Fibroblast of skin of scalp (primary cell): ENCODE data around the gene MSMB.

Experiments
- DNase-seq: peaks from one replicate; pipeline ENCODE4 v3.0.0-alpha.2; 2013

The MSMB gene

GRCh38 chr10:46031648-46032532 is 14.2 kb downstream of the MSMB start:
- DNase-seq: no peak

GRCh38 chr10:46030091-46030937 is 15.8 kb downstream of the MSMB start, which contains the start of gene NCOA4:
Gene NCOA4 (minus strand): TSS chr10:46030623. CDS start chr10:46016680, 13,943 bp downstream.
- DNase-seq: peak; percentile 99

DNA sequence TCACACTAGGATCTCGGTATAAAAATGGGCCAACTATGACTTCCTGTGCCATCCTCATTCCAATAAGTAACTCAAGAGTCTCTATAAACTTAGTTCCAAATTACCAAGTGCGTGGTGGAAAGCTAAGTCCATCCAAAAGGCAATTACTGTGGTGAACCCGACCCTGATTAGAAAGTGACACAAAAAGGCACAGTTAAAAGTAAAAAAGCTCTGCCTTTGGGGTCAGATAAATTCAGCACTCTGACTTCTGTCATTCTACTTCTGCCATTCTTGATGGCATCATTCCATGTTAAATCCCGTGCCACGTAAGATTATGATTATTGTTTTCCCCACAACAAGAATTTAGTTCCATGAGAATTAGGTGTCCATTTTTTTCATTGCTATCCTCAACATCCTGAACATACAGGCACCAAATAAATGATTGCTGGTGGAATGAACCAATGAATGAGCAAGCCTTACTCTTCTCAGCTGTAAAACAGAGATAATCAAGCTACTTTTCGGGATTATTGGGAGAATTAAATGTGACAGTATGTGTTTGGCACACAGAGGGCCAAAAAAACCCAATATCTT is 16.5 kb downstream of the MSMB start:
- DNase-seq: no peak

- peak; percentile 63 for DNase-seq
These were observed 17.2 kb downstream of the MSMB start for GRCh38 chr10:46028584-46029460.

- no peak for DNase-seq
These were observed 20.0 kb downstream of the MSMB start for GRCh38 chr10:46026106-46026505.

DNA sequence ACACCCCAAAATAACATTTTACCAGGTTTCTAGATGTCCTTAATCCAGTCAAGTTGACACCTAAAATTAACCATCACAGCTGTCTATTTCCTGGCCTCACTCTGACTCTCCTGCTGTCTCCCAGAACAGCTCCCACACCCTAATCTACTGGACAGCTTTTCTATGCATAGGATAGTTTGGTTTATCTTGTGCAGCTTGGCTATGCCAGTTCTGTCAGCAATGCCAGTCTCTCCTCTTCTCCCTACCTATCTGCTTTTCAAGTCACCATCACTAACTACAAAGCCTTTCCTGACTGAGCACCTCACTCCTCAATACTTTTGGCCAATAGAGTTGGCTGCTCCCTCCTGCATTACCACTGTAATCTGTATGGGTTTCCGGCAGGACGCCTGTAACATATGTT is 20.7 kb downstream of the MSMB start:
- DNase-seq: no peak

DNA sequence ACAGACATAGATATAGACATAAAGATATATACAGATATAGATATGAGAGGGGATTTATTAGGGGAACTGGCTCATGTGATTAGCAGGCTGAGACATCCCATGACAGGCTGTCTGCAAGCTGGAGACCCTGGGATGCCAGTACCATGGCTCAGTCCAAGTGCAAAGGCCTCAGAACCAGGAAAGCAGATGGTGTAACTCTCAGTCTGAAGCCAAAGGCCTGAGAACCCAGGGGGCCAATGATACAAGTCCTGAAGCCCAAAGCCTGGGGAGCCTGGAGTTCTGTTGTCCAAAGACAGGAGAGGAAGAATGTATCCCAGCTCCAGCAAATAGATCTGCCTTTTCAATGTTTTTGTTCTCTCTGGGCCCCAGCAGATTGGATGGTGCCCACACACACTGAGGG is 21.1 kb downstream of the MSMB start:
- DNase-seq: no peak

DNA sequence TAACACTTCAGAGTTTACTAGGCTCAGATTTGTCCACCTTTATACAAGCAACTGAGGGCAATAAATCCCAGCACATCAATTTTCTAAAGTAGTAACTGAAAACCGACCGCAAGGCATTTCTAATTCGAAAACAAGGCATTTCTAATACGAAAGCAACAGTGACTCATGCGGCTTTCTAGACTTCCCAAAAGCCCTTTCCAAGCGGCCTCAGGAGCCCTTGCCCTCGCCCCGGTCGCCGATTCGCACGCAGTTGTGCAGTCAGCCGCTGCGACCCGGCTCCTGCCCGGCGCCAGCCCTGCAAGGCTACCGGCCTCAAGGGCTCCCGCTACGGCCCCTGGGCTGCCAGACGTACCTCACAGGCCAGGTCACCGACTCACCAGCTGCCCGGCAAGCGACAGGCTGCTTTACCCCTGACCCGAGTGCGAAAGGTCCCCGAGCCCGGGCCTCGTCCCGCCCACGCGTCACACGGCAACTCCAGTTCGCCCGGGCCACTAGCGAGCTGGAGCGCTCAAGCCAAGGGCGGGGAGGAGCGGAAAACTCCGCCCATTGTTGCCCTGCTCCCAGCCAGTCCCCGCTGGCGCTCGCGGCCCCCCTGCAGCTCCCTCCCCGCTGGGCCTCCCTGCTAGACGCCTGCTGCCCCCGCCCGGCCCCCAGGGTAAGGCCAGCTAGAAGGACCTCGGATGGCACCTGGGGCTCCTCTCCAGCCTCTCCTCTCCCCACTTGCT is 22.9 kb downstream of the MSMB start:
- peak; percentile 85 for DNase-seq

DNA sequence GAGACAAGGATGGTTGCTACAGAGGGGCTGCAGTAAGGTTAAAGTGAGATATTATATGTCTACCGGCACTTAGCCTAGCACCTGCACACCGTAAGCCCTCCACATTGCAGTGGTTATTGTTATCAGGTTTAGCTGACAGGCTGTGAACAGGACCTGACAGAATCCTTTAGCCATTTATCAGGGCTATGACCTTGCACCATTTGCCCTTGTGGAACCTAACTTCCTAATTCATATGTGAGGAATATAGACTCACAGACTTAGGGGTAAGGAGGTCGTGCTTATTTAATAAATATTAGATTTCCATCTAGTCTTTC is 25.8 kb downstream of the MSMB start:
- DNase-seq: no peak

DNA sequence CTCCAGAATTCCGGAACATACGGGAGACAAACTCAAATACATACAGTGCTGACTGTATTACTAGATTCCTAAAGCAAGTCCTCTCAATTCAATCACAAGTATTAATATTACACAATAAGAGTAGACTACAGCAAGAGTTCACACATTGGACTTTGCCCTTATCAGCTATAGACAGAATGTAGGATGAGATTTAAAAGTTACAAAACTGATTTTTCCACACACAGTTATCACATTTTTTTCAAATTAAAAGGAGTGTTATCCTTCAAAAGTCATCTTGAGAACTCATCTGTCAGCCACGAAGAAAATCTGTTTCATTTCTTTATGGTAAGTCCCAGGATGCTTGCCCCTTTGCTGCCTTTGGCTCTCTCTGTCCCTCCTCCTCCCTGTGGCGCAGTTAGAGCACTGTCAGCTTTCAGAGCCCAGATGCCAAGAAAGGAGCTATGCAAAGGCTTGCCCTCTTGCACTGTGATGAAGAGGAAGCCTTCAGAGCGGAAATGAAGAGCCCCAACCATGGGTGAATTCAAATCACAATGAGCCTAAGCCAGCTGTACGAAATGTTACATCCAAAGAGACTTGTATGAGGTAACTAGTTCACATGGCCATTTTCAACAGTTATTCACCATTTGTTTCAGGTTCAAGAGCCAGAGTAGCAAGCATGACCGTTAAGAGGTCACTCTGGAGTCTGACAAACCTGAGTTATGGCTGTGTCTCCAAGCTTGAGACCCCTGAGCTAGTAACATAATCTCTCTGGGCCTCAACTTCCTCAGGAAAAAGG is 26.3 kb downstream of the MSMB start:
- DNase-seq: no peak

GRCh38 chr10:46019177-46019528 is 26.9 kb downstream of the MSMB start:
- DNase-seq: no peak

DNA sequence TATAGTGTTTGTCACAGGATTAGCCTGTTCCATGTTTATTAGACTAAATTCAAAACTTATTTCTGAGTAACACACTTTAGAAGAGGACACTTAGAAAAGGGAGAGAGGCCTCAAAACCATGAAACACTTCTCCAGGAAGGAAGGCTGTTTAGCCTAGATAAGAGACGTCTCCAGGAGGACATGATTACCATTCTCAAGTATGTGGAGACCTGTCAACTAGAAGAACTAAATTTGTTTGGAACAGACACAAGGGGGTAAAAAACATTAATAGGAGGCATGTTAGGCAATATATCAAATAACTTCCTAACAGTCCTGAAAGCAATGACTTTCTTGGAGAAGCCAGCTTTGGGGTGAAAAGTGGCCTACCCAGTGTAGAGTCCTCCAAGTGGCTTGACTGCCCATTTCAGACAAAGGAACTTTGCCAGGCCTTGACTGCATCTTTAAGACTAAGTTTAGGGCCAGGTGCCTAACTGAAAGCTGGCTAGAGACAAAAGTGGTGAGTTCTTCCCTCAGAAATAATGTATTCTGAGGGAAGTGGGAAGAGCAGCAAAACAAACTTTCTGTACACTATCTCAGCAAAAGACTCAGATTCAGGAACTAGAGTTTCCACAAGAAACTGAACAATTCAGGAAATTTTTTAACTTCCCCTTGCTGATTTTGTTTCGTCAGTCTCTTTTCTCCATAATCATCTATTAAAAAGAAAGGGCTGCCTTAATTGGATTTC is 27.5 kb downstream of the MSMB start:
- DNase-seq: no peak

- no peak for DNase-seq
These were observed 28.3 kb downstream of the MSMB start for GRCh38 chr10:46017733-46018132.

GRCh38 chr10:46016811-46017210 is 29.3 kb downstream of the MSMB start:
- no peak for DNase-seq

- no peak for DNase-seq
These were observed 29.9 kb downstream of the MSMB start for GRCh38 chr10:46016190-46016589.

DNA sequence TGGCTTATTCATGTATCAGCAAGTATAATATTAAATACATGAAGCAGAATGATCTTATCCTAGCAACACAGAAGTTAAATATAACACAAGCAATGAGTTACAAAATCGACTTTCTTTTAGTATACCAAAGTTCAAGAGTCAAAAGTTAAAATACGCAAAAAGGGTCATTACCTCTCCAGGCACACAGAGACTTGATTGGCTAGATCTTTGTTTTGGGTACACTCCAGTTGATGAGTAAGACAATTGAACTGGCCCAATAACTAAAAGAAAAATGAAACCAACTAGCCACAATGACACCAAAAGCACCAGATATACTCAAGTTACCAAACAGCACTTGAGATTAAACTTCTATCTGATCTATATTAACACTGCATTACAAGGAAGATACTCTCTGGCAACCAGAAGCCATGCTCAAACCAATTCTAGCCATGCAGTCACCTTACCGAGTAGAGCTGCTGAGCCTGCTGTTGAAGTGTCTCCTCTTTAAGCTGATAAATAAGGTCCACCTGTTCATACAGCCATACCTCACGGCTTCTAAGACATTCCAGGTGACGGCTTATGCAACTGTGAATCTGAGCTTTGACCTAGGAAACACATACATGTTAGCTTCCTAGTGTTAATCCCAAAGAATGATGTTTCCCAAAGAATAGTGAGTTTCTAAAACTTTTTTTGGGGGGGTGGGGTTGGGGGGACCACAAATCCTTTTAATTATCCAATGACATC is 31.2 kb downstream of the MSMB start:
- DNase-seq: no peak

DNA sequence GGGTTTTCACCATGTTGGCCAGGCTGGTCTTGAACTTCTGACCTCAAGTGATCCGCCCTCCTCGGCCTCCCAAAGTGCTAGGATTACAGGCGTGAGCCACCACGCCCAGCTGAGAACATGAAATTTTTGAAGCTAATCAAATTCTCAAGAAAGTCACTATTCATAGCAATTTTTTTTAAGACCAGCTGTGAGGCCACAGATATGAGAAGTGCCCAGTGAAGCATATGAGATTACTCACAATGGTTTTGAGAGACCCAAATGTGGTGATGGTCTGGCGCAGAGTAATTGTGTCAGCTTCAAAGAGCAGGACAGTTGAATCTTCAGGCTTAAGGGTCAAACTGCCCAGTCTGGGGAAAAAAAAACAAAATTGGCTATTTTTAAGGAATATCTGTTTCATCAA is 31.9 kb downstream of the MSMB start:
- DNase-seq: no peak

- DNase-seq: no peak
These were observed 33.3 kb downstream of the MSMB start for GRCh38 chr10:46012746-46013145.

GRCh38 chr10:46006219-46006618 is 39.9 kb downstream of the MSMB start:
- DNase-seq: peak; percentile 42

- DNase-seq: no peak
These were observed 40.7 kb downstream of the MSMB start for GRCh38 chr10:46005383-46005782.
